GM23338 (cell line): ENCODE results near the gene KLRB1. TPM values are rescaled to one million over a fixed set of nuclear protein-coding genes. Genes with fewer than 3 reads are reported as not detected.

Experiments
- ATAC-seq: fragments of 200-7000 bp; cut with Tn5 transposase; 3 replicates; pipeline ENCODE4 v1.9.1; 2020
- DNase-seq: peaks from one replicate; pipeline ENCODE4 v3.0.0-alpha.2; 2015; ENCODE audit warnings: low spot score
- H2AFZ ChIP-seq: fragments of 200-600 bp; sonication (generic); 2 replicates; pipeline ENCODE4 v1.8.0; 2016; ENCODE audit warnings: antibody characterized with exemption, mild to moderate bottlenecking, moderate library complexity
- H3F3A ChIP-seq: fragments of 200-600 bp; sonication (generic); replicated peaks from 2 replicates; pipeline ENCODE4 v1.8.0; 2017; ENCODE audit warnings: antibody characterized with exemption, mixed run types, low read depth
- H3K27ac ChIP-seq: fragments of 200-600 bp; sonication (generic); 2 replicates; pipeline ENCODE4 v1.6.1; 2016; ENCODE audit warnings: low read depth
- H3K27me3 ChIP-seq: fragments of 200-600 bp; sonication (generic); 2 replicates; pipeline ENCODE4 v1.8.0; 2016; ENCODE audit warnings: mild to moderate bottlenecking, mixed run types, moderate library complexity; ENCODE audit not compliant: insufficient read depth
- H3K36me3 ChIP-seq: fragments of 200-600 bp; sonication (generic); 2 replicates; pipeline ENCODE4 v1.8.0; 2016; ENCODE audit warnings: mild to moderate bottlenecking; ENCODE audit not compliant: insufficient read depth
- H3K4me1 ChIP-seq: fragments of 200-600 bp; sonication (generic); 2 replicates; pipeline ENCODE4 v1.8.0; 2016; ENCODE audit warnings: mild to moderate bottlenecking, moderate library complexity; ENCODE audit not compliant: insufficient read depth
- H3K4me2 ChIP-seq: fragments of 200-600 bp; sonication (generic); 2 replicates; pipeline ENCODE4 v1.7.1; 2017; ENCODE audit warnings: mixed run types
- H3K4me3 ChIP-seq: fragments of 200-600 bp; sonication (generic); 2 replicates; pipeline ENCODE4 v1.6.1; 2016; ENCODE audit warnings: mixed run types
- H3K79me2 ChIP-seq: fragments of 200-600 bp; sonication (generic); replicated peaks from 2 replicates; pipeline ENCODE4 v1.8.0; 2017; ENCODE audit warnings: mild to moderate bottlenecking; ENCODE audit not compliant: insufficient read depth
- H3K9me2 ChIP-seq: fragments of 200-600 bp; sonication (generic); 2 replicates; pipeline ENCODE4 v1.8.0; 2017; ENCODE audit not compliant: insufficient read depth
- H4K20me1 ChIP-seq: fragments of 200-600 bp; sonication (generic); replicated peaks from 2 replicates; pipeline ENCODE4 v1.8.0; 2017; ENCODE audit warnings: mild to moderate bottlenecking; ENCODE audit not compliant: insufficient read depth
- H3K27ac Mint-ChIP-seq: 2 replicates; pipeline ENCODE4 v1.8.0; 2020; ENCODE audit warnings: inconsistent platforms, mild to moderate bottlenecking, moderate library complexity, mixed read lengths
- H3K27me3 Mint-ChIP-seq: 3 replicates; pipeline ENCODE4 v1.8.0; 2022; ENCODE audit warnings: low read depth, mild to moderate bottlenecking, moderate library complexity, mixed read lengths, inconsistent platforms; ENCODE audit not compliant: insufficient read depth, poor library complexity
- H3K36me3 Mint-ChIP-seq: 3 replicates; pipeline ENCODE4 v1.8.0; 2021; ENCODE audit warnings: low read depth, mild to moderate bottlenecking, inconsistent platforms, moderate library complexity, mixed read lengths
- H3K4me1 Mint-ChIP-seq: 3 replicates; pipeline ENCODE4 v1.8.0; 2020; ENCODE audit warnings: mild to moderate bottlenecking, inconsistent platforms, mixed read lengths
- H3K4me3 Mint-ChIP-seq: 3 replicates; pipeline ENCODE4 v1.8.0; 2021; ENCODE audit warnings: moderate library complexity, mild to moderate bottlenecking, inconsistent platforms, mixed read lengths
- H3K9me3 Mint-ChIP-seq: 3 replicates; pipeline ENCODE4 v1.8.0; 2020; ENCODE audit warnings: moderate library complexity, mild to moderate bottlenecking, inconsistent platforms, mixed read lengths
- CREB1 ChIP-seq: fragments of 250-450 bp; sonication (Bioruptor Pico); IDR thresholded peaks from 2 replicates; pipeline ENCODE4 v1.5.0; 2020; ENCODE audit warnings: low read depth, mild to moderate bottlenecking, moderate library complexity
- CTCF ChIP-seq, 2 experiments: fragments of 200-600 bp in 1 of 2; sonication (generic) in 1 of 2; conservative IDR thresholded peaks; 2 replicates each; pipeline versions ENCODE4 v1.5.1 to v1.6.1; 2016 to 2017; ENCODE audit warnings: antibody characterized with exemption in 2 of 2, low read depth in 2 of 2, mild to moderate bottlenecking in 2 of 2, moderate library complexity in 1 of 2
- ETS1 ChIP-seq: IDR thresholded peaks from 2 replicates; pipeline ENCODE4 v1.6.1; 2016; ENCODE audit warnings: antibody characterized with exemption
- EZH2 ChIP-seq: fragments of 200-600 bp; sonication (generic); IDR thresholded peaks from one replicate; pipeline ENCODE4 v1.8.0; 2017; ENCODE audit warnings: antibody characterized with exemption, mild to moderate bottlenecking, low read depth; ENCODE audit not compliant: unreplicated experiment
- EZH2phosphoT487 ChIP-seq: fragments of 200-600 bp; sonication (generic); IDR thresholded peaks from one replicate; pipeline ENCODE4 v1.8.1; 2018; ENCODE audit warnings: antibody characterized with exemption; ENCODE audit not compliant: unreplicated experiment
- NANOG ChIP-seq: IDR thresholded peaks from 2 replicates; pipeline ENCODE4 v1.6.1; 2016; ENCODE audit warnings: antibody characterized with exemption, borderline replicate concordance
- POLR2AphosphoS5 ChIP-seq: IDR thresholded peaks from 2 replicates; pipeline ENCODE4 v1.6.1; 2016; ENCODE audit warnings: antibody characterized with exemption, low read depth
- ZNF114 ChIP-seq: fragments of 250-450 bp; sonication (Bioruptor Pico); IDR thresholded peaks from 2 replicates; pipeline ENCODE4 v1.5.0; 2020; ENCODE audit warnings: mild to moderate bottlenecking, moderate library complexity
- polyA plus RNA-seq: library from polyadenylated mRNA; unstranded; fragments of >200 nt; fragmentation: Nextera tagmentation; extraction: Ambion mirVana; gene quantifications from 2 replicates; pipeline ENCODE4 v1.2.1, GENCODE V29; 2016
- total RNA-seq: library from RNA; depleted of rRNA; stranded (reverse); fragments of >200 nt; shearing (Covaris generic); gene quantifications from 2 replicates; pipeline ENCODE4 v1.2.3, GENCODE V29; 2014
- TF ChIP-seq, protein P1 (sequence below): fragments of 250-450 bp; sonication (Bioruptor Pico); IDR thresholded peaks from 2 replicates; pipeline ENCODE4 v1.5.0; 2020; ENCODE audit warnings: mild to moderate bottlenecking, moderate library complexity
- TF ChIP-seq, protein P2 (sequence below): IDR thresholded peaks from one replicate; pipeline ENCODE4 v1.6.1; 2018; ENCODE audit warnings: antibody characterized with exemption; ENCODE audit not compliant: unreplicated experiment

The KLRB1 gene
- total and polyA plus RNA-seq, 2 experiments from 2014 or later, result 0.18 TPM; not detected in 1

DNA sequence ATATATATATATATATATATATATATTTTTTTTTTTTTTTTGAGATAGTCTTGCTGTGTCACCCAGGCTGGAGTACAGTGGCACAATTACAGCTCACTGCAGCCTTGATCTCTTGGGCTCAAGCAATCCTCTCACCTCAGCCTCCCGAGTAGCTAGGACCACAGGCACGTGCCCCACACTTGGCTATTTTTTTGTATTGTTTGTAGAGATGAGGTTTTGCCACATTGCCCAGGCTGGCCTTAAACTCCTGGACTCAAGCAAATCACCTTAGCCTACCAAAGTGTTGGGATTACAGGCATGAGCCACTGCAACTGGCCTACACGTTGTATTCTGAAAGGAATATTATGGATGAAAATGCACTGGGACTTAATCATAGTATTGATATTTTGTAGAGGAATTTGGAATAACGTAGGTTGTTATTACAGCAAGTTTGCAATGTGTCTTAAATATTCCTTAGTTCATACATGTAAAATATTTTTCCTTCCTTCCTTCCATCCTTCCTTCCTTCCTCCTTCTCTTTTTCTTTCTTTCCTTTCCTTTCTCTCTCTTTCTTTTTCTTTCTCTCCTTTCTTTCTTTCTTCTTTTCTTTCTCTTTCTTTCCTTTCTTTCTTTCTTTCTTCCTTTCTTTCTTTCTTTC lies 862 bp downstream of the KLRB1 start (continued):
- TF ChIP-seq, protein P1, sequence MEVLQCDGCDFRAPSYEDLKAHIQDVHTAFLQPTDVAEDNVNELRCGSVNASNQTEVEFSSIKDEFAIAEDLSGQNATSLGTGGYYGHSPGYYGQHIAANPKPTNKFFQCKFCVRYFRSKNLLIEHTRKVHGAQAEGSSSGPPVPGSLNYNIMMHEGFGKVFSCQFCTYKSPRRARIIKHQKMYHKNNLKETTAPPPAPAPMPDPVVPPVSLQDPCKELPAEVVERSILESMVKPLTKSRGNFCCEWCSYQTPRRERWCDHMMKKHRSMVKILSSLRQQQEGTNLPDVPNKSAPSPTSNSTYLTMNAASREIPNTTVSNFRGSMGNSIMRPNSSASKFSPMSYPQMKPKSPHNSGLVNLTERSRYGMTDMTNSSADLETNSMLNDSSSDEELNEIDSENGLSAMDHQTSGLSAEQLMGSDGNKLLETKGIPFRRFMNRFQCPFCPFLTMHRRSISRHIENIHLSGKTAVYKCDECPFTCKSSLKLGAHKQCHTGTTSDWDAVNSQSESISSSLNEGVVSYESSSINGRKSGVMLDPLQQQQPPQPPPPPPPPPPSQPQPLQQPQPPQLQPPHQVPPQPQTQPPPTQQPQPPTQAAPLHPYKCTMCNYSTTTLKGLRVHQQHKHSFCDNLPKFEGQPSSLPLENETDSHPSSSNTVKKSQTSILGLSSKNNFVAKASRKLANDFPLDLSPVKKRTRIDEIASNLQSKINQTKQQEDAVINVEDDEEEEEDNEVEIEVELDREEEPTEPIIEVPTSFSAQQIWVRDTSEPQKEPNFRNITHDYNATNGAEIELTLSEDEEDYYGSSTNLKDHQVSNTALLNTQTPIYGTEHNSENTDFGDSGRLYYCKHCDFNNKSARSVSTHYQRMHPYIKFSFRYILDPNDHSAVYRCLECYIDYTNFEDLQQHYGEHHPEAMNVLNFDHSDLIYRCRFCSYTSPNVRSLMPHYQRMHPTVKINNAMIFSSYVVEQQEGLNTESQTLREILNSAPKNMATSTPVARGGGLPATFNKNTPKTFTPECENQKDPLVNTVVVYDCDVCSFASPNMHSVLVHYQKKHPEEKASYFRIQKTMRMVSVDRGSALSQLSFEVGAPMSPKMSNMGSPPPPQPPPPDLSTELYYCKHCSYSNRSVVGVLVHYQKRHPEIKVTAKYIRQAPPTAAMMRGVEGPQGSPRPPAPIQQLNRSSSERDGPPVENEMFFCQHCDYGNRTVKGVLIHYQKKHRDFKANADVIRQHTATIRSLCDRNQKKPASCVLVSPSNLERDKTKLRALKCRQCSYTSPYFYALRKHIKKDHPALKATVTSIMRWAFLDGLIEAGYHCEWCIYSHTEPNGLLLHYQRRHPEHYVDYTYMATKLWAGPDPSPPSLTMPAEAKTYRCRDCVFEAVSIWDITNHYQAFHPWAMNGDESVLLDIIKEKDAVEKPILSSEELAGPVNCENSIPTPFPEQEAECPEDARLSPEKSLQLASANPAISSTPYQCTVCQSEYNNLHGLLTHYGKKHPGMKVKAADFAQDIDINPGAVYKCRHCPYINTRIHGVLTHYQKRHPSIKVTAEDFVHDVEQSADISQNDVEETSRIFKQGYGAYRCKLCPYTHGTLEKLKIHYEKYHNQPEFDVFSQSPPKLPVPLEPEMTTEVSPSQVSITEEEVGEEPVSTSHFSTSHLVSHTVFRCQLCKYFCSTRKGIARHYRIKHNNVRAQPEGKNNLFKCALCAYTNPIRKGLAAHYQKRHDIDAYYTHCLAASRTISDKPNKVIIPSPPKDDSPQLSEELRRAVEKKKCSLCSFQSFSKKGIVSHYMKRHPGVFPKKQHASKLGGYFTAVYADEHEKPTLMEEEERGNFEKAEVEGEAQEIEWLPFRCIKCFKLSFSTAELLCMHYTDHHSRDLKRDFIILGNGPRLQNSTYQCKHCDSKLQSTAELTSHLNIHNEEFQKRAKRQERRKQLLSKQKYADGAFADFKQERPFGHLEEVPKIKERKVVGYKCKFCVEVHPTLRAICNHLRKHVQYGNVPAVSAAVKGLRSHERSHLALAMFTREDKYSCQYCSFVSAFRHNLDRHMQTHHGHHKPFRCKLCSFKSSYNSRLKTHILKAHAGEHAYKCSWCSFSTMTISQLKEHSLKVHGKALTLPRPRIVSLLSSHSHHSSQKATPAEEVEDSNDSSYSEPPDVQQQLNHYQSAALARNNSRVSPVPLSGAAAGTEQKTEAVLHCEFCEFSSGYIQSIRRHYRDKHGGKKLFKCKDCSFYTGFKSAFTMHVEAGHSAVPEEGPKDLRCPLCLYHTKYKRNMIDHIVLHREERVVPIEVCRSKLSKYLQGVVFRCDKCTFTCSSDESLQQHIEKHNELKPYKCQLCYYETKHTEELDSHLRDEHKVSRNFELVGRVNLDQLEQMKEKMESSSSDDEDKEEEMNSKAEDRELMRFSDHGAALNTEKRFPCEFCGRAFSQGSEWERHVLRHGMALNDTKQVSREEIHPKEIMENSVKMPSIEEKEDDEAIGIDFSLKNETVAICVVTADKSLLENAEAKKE (CRISPR knock-in tag), result no peak
- no peak for TF ChIP-seq ETS1

GRCh38 chr12:9606247-9606646 lies 1.5 kb downstream of the KLRB1 start:
- Mint-ChIP-seq H3K36me3 (peaks cover 23% of the 10 kb centered on the region), H3K27me3 (peaks cover 3% of the 10 kb centered on the region), H3K27ac (no peak overlapping the region), H3K9me3 (peaks cover 23% of the 10 kb centered on the region), H3K4me3 (no peak overlapping the region), H3K4me1 (no peaks in the 10 kb centered on the region; the same call in 2 of the 3 replicates)
- H3F3A ChIP-seq, result no peaks in the 10 kb centered on the region
- no peak overlapping the region for H3K4me2 ChIP-seq
- no peak for DNase-seq
- H3K4me1 ChIP-seq, result no peaks in the 10 kb centered on the region
- no peaks in the 10 kb centered on the region for H4K20me1 ChIP-seq
- no peak overlapping the region for H3K4me3 ChIP-seq
- H3K36me3 ChIP-seq, result no peaks in the 10 kb centered on the region; the same call in 1 of the 2 replicates
- H3K27ac ChIP-seq, result no peak overlapping the region
- H3K79me2 ChIP-seq, result no peaks in the 10 kb centered on the region
- TF ChIP-seq EZH2phosphoT487 (no peak), POLR2AphosphoS5 (no peak), CTCF (conservative IDR thresholded peaks at IDR 0.05; ENCODE audit: low read depth in 2 of 2) (no peak), NANOG (no peak), ZNF114 (CRISPR knock-in tag) (no peak), EZH2 (no peak), CREB1 (no peak)
- TF ChIP-seq, protein P2, sequence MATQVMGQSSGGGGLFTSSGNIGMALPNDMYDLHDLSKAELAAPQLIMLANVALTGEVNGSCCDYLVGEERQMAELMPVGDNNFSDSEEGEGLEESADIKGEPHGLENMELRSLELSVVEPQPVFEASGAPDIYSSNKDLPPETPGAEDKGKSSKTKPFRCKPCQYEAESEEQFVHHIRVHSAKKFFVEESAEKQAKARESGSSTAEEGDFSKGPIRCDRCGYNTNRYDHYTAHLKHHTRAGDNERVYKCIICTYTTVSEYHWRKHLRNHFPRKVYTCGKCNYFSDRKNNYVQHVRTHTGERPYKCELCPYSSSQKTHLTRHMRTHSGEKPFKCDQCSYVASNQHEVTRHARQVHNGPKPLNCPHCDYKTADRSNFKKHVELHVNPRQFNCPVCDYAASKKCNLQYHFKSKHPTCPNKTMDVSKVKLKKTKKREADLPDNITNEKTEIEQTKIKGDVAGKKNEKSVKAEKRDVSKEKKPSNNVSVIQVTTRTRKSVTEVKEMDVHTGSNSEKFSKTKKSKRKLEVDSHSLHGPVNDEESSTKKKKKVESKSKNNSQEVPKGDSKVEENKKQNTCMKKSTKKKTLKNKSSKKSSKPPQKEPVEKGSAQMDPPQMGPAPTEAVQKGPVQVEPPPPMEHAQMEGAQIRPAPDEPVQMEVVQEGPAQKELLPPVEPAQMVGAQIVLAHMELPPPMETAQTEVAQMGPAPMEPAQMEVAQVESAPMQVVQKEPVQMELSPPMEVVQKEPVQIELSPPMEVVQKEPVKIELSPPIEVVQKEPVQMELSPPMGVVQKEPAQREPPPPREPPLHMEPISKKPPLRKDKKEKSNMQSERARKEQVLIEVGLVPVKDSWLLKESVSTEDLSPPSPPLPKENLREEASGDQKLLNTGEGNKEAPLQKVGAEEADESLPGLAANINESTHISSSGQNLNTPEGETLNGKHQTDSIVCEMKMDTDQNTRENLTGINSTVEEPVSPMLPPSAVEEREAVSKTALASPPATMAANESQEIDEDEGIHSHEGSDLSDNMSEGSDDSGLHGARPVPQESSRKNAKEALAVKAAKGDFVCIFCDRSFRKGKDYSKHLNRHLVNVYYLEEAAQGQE, result no peak
- no peak overlapping the region for H2AFZ ChIP-seq
- H3K9me2 ChIP-seq, result no peaks in the 10 kb centered on the region
- no peaks in the 10 kb centered on the region for H3K27me3 ChIP-seq
- no peak for ATAC-seq
